Neural progenitor cell (in vitro differentiated cells): ENCODE data around the gene GNG4. TPM values are rescaled to one million over a fixed set of nuclear protein-coding genes. Genes with fewer than 3 reads are reported as not detected.

Source experiments
- DNase-seq: peaks from one replicate; pipeline ENCODE4 v3.0.0-alpha.2; 2016; ENCODE audit warnings: low spot score
- H2AFZ ChIP-seq: fragments of 200-600 bp; sonication (generic); replicated peaks from 2 replicates; pipeline ENCODE4 v1.6.1; 2016; ENCODE audit warnings: antibody characterized with exemption
- H3F3A ChIP-seq: fragments of 200-600 bp; sonication (generic); 2 replicates; pipeline ENCODE4 v1.6.1; 2016; ENCODE audit warnings: antibody characterized with exemption, low read depth
- H3K27ac ChIP-seq: fragments of 200-600 bp; sonication (generic); 2 replicates; pipeline ENCODE4 v1.5.1; 2016; ENCODE audit warnings: mild to moderate bottlenecking
- H3K27me3 ChIP-seq: fragments of 200-600 bp; sonication (generic); 2 replicates; pipeline ENCODE4 v1.6.1; 2016; ENCODE audit warnings: mild to moderate bottlenecking, moderate library complexity
- H3K36me3 ChIP-seq: fragments of 200-600 bp; sonication (generic); 2 replicates; pipeline ENCODE4 v1.5.1; 2016
- H3K4me1 ChIP-seq: fragments of 200-600 bp; sonication (generic); 2 replicates; pipeline ENCODE4 v1.6.1; 2016; ENCODE audit warnings: mixed run types
- H3K4me2 ChIP-seq: fragments of 200-600 bp; sonication (generic); 2 replicates; pipeline ENCODE4 v1.6.1; 2016
- H3K4me3 ChIP-seq: fragments of 200-600 bp; sonication (generic); 2 replicates; pipeline ENCODE4 v1.5.1; 2016
- H3K79me2 ChIP-seq: fragments of 200-600 bp; sonication (generic); 2 replicates; pipeline ENCODE4 v1.6.1; 2016; ENCODE audit warnings: low read depth
- H3K9ac ChIP-seq: fragments of 200-600 bp; sonication (generic); 2 replicates; pipeline ENCODE4 v1.6.1; 2016
- H3K9me3 ChIP-seq: fragments of 200-600 bp; sonication (generic); 2 replicates; pipeline ENCODE4 v1.5.1; 2016; ENCODE audit warnings: low read depth
- H4K20me1 ChIP-seq: fragments of 200-600 bp; sonication (generic); 2 replicates; pipeline ENCODE4 v1.6.1; 2016; ENCODE audit warnings: low read depth
- H3K27ac Mint-ChIP-seq: 3 replicates; pipeline ENCODE4 v1.8.0; 2021; ENCODE audit warnings: mixed read lengths
- H3K27me3 Mint-ChIP-seq: 2 replicates; pipeline ENCODE4 v1.8.0; 2022; ENCODE audit warnings: low read depth, mild to moderate bottlenecking, inconsistent platforms, moderate library complexity, mixed read lengths; ENCODE audit not compliant: insufficient read depth
- H3K36me3 Mint-ChIP-seq: 3 replicates; pipeline ENCODE4 v1.8.0; 2021; ENCODE audit warnings: mixed read lengths
- H3K4me1 Mint-ChIP-seq: 3 replicates; pipeline ENCODE4 v1.8.0; 2021; ENCODE audit warnings: mixed read lengths
- H3K4me3 Mint-ChIP-seq: 3 replicates; pipeline ENCODE4 v1.8.0; 2021; ENCODE audit warnings: mild to moderate bottlenecking, moderate library complexity, mixed read lengths
- H3K9me3 Mint-ChIP-seq: 3 replicates; pipeline ENCODE4 v1.8.0; 2020; ENCODE audit warnings: mixed read lengths
- CTCF ChIP-seq: fragments of 200-600 bp; sonication (generic); IDR thresholded peaks from 2 replicates; pipeline ENCODE4 v1.5.1; 2017; ENCODE audit warnings: antibody characterized with exemption, mild to moderate bottlenecking
- EZH2 ChIP-seq: fragments of 200-600 bp; sonication (generic); IDR thresholded peaks from 2 replicates; pipeline ENCODE4 v1.6.1; 2017; ENCODE audit warnings: antibody characterized with exemption, mild to moderate bottlenecking, moderate library complexity
- EZH2phosphoT487 ChIP-seq: fragments of 200-600 bp; sonication (generic); IDR thresholded peaks from 2 replicates; pipeline ENCODE4 v1.6.1; 2017; ENCODE audit warnings: antibody characterized with exemption
- total RNA-seq: library from RNA; depleted of rRNA; stranded (reverse); fragments of >200 nt; gene quantifications from 2 replicates; pipeline ENCODE4 v1.2.3, GENCODE V29; 2015; ENCODE audit warnings: low replicate concordance

The GNG4 gene
- total RNA-seq, 1 donor from 2014 or later = 14.9 TPM

GRCh38 chr1:235688096-235688495 is 38.5 kb upstream of the GNG4 start:
- Histone ChIP-seq H2AFZ (no peak overlapping the region), H3K27me3 (no peaks in the 10 kb centered on the region), H3K9ac (no peak overlapping the region), H3K4me1 (no peaks in the 10 kb centered on the region), H3K79me2 (no peaks in the 10 kb centered on the region), H3K27ac (no peak overlapping the region), H3K4me3 (no peak overlapping the region), H4K20me1 (no peaks in the 10 kb centered on the region), H3K36me3 (no peaks in the 10 kb centered on the region), H3F3A (no peaks in the 10 kb centered on the region), H3K9me3 (no peaks in the 10 kb centered on the region), H3K4me2 (no peak overlapping the region)
- no peaks in the 10 kb centered on the region for H3K9me3 Mint-ChIP-seq
- peaks cover 8% of the 10 kb centered on the region for H3K4me1 Mint-ChIP-seq
- H3K27me3 Mint-ChIP-seq = no peaks in the 10 kb centered on the region
- no peak for TF ChIP-seq CTCF
- H3K36me3 Mint-ChIP-seq = no peaks in the 10 kb centered on the region
- H3K27ac Mint-ChIP-seq = no peak overlapping the region
- no peak for DNase-seq
- H3K4me3 Mint-ChIP-seq = no peak overlapping the region

DNA sequence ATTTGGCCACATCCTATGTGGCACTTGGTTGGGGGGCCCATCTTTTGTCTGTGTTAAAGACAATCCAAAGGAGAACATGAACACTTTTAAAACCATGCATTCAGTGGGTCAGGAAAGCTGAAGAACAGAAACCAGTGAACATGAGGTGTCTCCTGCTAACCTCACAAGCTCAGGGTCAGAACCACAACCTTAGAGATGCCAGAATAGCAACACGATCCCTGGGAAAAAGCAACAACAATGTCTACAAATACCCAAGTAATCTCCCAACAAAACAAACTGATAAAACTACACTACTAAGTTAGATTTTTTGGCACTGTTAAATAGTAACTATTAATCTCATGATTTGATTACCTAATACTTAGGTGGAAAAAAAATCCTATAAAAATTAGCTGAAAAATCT is 34.1 kb upstream of the GNG4 start:
- DNase-seq = no peak
- H3K4me1 ChIP-seq = peaks cover 9% of the 10 kb centered on the region
- no peaks in the 10 kb centered on the region for H3K79me2 ChIP-seq
- Mint-ChIP-seq H3K36me3 (no peaks in the 10 kb centered on the region), H3K9me3 (no peaks in the 10 kb centered on the region), H3K27ac (no peak overlapping the region), H3K4me1 (peaks cover 8% of the 10 kb centered on the region), H3K4me3 (no peak overlapping the region), H3K27me3 (peaks cover 2% of the 10 kb centered on the region)
- no peak overlapping the region for H3K9ac ChIP-seq
- no peaks in the 10 kb centered on the region for H3K36me3 ChIP-seq
- H2AFZ ChIP-seq = no peak overlapping the region
- H3K27me3 ChIP-seq = no peaks in the 10 kb centered on the region
- H3K4me2 ChIP-seq = no peak overlapping the region
- H3K4me3 ChIP-seq = no peak overlapping the region
- no peak for TF ChIP-seq EZH2
- no peak for TF ChIP-seq EZH2phosphoT487
- H3K9me3 ChIP-seq = no peaks in the 10 kb centered on the region
- no peak overlapping the region for H3K27ac ChIP-seq
- H3F3A ChIP-seq = peaks cover 5% of the 10 kb centered on the region
- H4K20me1 ChIP-seq = no peaks in the 10 kb centered on the region

DNA sequence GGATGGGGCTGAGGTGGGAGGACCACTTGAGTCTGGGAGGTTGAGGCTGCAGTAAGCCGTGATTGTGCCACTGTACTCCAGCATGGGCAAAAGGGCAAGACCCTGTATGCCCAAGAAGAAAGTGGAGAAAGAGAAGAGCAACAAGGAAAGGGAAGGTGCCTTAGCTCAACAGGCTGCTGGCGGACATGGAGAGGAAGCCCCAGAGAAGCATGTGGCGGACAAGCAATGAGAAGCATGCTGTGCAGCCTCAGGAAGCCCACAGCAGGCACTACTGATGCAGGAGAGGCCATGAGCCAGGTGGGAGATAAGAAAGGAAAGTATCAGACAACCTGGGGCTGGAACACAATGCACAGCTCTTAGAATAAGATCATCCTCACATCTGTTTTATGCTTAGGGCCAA is 32.6 kb upstream of the GNG4 start:
- Mint-ChIP-seq H3K27me3 (peaks cover 2% of the 10 kb centered on the region), H3K4me1 (peaks cover 8% of the 10 kb centered on the region), H3K27ac (no peak overlapping the region), H3K36me3 (no peaks in the 10 kb centered on the region), H3K4me3 (no peak overlapping the region), H3K9me3 (no peaks in the 10 kb centered on the region)
- Histone ChIP-seq H3F3A (peaks cover 5% of the 10 kb centered on the region), H3K9me3 (no peaks in the 10 kb centered on the region), H3K4me1 (peaks cover 9% of the 10 kb centered on the region), H2AFZ (peak overlapping the region; percentile 15), H4K20me1 (no peaks in the 10 kb centered on the region), H3K79me2 (peaks cover 4% of the 10 kb centered on the region), H3K9ac (no peak overlapping the region), H3K36me3 (no peaks in the 10 kb centered on the region), H3K4me3 (no peak overlapping the region), H3K27me3 (no peaks in the 10 kb centered on the region), H3K27ac (no peak overlapping the region), H3K4me2 (no peak overlapping the region)
- no peak for DNase-seq
- TF ChIP-seq EZH2 (no peak), EZH2phosphoT487 (no peak), CTCF (no peak)

GRCh38 chr1:235679644-235680043 is 30.1 kb upstream of the GNG4 start:
- no peak overlapping the region for H3K27ac Mint-ChIP-seq
- peaks cover 3% of the 10 kb centered on the region for H3K36me3 Mint-ChIP-seq

More at GRCh38 chr1:235679644-235680043, 30.1 kb upstream of the GNG4 start:
- H3K36me3 ChIP-seq = no peaks in the 10 kb centered on the region
- no peaks in the 10 kb centered on the region for H3K9me3 Mint-ChIP-seq
- TF ChIP-seq EZH2phosphoT487 (no peak), EZH2 (no peak), CTCF (no peak)
- no peak overlapping the region for H3K27ac ChIP-seq
- peaks cover 28% of the 10 kb centered on the region for H3K4me1 ChIP-seq
- H3F3A ChIP-seq = peaks cover 24% of the 10 kb centered on the region
- H3K4me3 Mint-ChIP-seq = no peak overlapping the region
- H3K9me3 ChIP-seq = no peaks in the 10 kb centered on the region
- H3K27me3 Mint-ChIP-seq = peaks cover 2% of the 10 kb centered on the region
- H2AFZ ChIP-seq = no peak overlapping the region
- peaks cover 4% of the 10 kb centered on the region for H3K4me1 Mint-ChIP-seq
- H3K79me2 ChIP-seq = peaks cover 11% of the 10 kb centered on the region
- H4K20me1 ChIP-seq = no peaks in the 10 kb centered on the region
- no peak for DNase-seq
- H3K4me2 ChIP-seq = no peak overlapping the region
- H3K9ac ChIP-seq = no peak overlapping the region
- no peak overlapping the region for H3K4me3 ChIP-seq
- no peaks in the 10 kb centered on the region for H3K27me3 ChIP-seq
